MV-4-11 (cell line): ENCODE data around the gene INAFM2.

Experiments
- DNase-seq: peaks from one replicate; lab custom pipeline; 2025; lab: John Stamatoyannopoulos, UW

The INAFM2 gene

GRCh38 chr15:40344631-40345120 is 21.2 kb downstream of the INAFM2 start:
- peak; percentile 65 for DNase-seq

GRCh38 chr15:40345225-40345866 is 21.9 kb downstream of the INAFM2 start:
- DNase-seq, result no peak

GRCh38 chr15:40345867-40346578 is 22.5 kb downstream of the INAFM2 start:
- DNase-seq, result no peak

GRCh38 chr15:40346579-40347558 is 23.4 kb downstream of the INAFM2 start:
- DNase-seq, result no peak

- DNase-seq, result no peak
Observed at GRCh38 chr15:40347559-40348473, 24.3 kb downstream of the INAFM2 start.

GRCh38 chr15:40348474-40348870 is 25.0 kb downstream of the INAFM2 start:
- no peak for DNase-seq

- DNase-seq, result no peak
Observed at GRCh38 chr15:40349163-40349562, 25.7 kb downstream of the INAFM2 start.

- no peak for DNase-seq
Observed at GRCh38 chr15:40352281-40352901, 28.9 kb downstream of the INAFM2 start.

- DNase-seq, result no peak
Observed at GRCh38 chr15:40353697-40354096, 30.2 kb downstream of the INAFM2 start.

GRCh38 chr15:40354408-40355171 is 31.1 kb downstream of the INAFM2 start:
- peak; percentile 16 for DNase-seq

GRCh38 chr15:40355976-40356585 is 32.6 kb downstream of the INAFM2 start:
- no peak for DNase-seq

GRCh38 chr15:40357246-40357645 is 33.8 kb downstream of the INAFM2 start:
- no peak for DNase-seq

- DNase-seq, result peak; percentile 70
Observed at GRCh38 chr15:40357723-40358470, 34.4 kb downstream of the INAFM2 start, which contains the start of gene DISP2. DISP2 (plus strand) TSS chr15:40358219; CDS start chr15:40358322, 103 bp downstream.

GRCh38 chr15:40358471-40359353 is 35.2 kb downstream of the INAFM2 start:
- DNase-seq, result no peak

- DNase-seq, result no peak
Observed at GRCh38 chr15:40360015-40360414, 36.5 kb downstream of the INAFM2 start.

GRCh38 chr15:40361640-40362039 is 38.1 kb downstream of the INAFM2 start:
- DNase-seq, result no peak

- no peak for DNase-seq
Observed at GRCh38 chr15:40363611-40364010, 40.1 kb downstream of the INAFM2 start.

- no peak for DNase-seq
Observed at GRCh38 chr15:40364251-40364650, 40.8 kb downstream of the INAFM2 start.
